ENCODE results near the gene HSP90B1. TPM values are rescaled to one million over a fixed set of nuclear protein-coding genes. Genes with fewer than 3 reads are reported as not detected.

Gene HSP90B1
- total and polyA plus RNA-seq, 9 of the 15 experiments (the other 6 are each of a cell fraction or from before 2014, with no cell fraction given): 196 to 719 (median 557) TPM

DNA sequence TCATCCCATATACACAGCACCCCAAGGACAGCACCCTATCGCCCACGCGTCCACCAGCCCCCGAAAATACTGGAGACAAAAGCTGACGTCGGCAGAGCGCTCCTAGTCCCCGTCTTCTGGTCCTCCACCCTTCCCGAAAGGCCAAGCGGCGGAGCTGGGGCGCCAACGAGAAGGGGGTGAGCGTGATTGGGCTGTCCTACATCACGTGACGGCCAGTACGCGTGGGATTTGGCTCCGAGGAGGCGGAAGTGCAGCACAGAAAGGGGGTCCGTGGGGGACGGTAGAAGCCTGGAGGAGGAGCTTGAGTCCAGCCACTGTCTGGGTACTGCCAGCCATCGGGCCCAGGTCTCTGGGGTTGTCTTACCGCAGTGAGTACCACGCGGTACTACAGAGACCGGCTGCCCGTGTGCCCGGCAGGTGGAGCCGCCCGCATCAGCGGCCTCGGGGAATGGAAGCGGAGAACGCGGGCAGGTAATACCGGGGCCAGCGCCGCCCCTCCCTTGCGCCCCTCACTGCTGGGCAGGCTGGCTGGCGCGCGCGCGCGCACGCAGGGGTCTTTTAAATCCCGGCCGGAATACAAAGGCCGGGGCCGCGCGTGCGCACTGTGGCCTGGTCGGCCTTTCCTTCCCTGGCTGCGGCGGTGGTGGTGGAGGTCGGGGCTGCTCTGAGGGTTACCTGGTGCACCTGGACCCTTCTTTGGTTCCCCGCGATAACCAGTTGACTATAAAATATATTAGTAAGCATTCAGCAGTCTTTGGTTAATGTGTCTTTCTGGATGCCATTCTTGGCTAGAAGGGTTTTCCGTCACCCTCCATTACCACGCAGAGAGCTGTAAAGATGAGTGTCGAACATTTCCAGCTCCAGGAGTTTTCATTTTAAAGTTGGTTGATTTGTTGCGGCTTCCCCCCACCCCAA lies 35.6 kb downstream of the HSP90B1 start, which contains the start of gene TDG (continued):
- TF ChIP-seq ZNF408 (CRISPR knock-in tag; IDR thresholded peaks at IDR 0.05; ENCODE audit: low read depth) (no peak), ZNF766 (CRISPR knock-in tag; conservative IDR thresholded peaks at IDR 0.05) (no peak), HNRNPL (IDR thresholded peaks at IDR 0.05; ENCODE audit: low read depth, low read length) (peak; percentile 83; the same call in 1 of the 2 replicates), HDGF (IDR thresholded peaks at IDR 0.05) (no peak), GABPA (tag; conservative IDR thresholded peaks at IDR 0.05; ENCODE audit: low read depth) (peak; percentile 95), ZNF253 (CRISPR knock-in tag; conservative IDR thresholded peaks at IDR 0.05) (no peak), CEBPG (CRISPR knock-in tag; IDR thresholded peaks at IDR 0.05) (no peak), CEBPG (tag; conservative IDR thresholded peaks at IDR 0.05 in 1 of 2, IDR thresholded peaks at IDR 0.05 in 1 of 2) (no peak), ZNF316 (IDR thresholded peaks at IDR 0.05) (peak; percentile 77), RBM39 (optimal IDR thresholded peaks at IDR 0.05; ENCODE audit: low read depth, low read length) (no peak), MEIS2 (IDR thresholded peaks at IDR 0.05; ENCODE audit: partially characterized antibody) (peak; percentile 63), ZNF197 (CRISPR knock-in tag; IDR thresholded peaks at IDR 0.05; ENCODE audit: low read depth) (no peak)
- TF ChIP-seq, protein P1, sequence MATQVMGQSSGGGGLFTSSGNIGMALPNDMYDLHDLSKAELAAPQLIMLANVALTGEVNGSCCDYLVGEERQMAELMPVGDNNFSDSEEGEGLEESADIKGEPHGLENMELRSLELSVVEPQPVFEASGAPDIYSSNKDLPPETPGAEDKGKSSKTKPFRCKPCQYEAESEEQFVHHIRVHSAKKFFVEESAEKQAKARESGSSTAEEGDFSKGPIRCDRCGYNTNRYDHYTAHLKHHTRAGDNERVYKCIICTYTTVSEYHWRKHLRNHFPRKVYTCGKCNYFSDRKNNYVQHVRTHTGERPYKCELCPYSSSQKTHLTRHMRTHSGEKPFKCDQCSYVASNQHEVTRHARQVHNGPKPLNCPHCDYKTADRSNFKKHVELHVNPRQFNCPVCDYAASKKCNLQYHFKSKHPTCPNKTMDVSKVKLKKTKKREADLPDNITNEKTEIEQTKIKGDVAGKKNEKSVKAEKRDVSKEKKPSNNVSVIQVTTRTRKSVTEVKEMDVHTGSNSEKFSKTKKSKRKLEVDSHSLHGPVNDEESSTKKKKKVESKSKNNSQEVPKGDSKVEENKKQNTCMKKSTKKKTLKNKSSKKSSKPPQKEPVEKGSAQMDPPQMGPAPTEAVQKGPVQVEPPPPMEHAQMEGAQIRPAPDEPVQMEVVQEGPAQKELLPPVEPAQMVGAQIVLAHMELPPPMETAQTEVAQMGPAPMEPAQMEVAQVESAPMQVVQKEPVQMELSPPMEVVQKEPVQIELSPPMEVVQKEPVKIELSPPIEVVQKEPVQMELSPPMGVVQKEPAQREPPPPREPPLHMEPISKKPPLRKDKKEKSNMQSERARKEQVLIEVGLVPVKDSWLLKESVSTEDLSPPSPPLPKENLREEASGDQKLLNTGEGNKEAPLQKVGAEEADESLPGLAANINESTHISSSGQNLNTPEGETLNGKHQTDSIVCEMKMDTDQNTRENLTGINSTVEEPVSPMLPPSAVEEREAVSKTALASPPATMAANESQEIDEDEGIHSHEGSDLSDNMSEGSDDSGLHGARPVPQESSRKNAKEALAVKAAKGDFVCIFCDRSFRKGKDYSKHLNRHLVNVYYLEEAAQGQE (IDR thresholded peaks at IDR 0.05; ENCODE audit: borderline replicate concordance): peak; percentile 93
- TF ChIP-seq, protein P1 (CRISPR knock-in tag; IDR thresholded peaks at IDR 0.05; ENCODE audit: low read depth): no peak
- TF ChIP-seq, protein P2, sequence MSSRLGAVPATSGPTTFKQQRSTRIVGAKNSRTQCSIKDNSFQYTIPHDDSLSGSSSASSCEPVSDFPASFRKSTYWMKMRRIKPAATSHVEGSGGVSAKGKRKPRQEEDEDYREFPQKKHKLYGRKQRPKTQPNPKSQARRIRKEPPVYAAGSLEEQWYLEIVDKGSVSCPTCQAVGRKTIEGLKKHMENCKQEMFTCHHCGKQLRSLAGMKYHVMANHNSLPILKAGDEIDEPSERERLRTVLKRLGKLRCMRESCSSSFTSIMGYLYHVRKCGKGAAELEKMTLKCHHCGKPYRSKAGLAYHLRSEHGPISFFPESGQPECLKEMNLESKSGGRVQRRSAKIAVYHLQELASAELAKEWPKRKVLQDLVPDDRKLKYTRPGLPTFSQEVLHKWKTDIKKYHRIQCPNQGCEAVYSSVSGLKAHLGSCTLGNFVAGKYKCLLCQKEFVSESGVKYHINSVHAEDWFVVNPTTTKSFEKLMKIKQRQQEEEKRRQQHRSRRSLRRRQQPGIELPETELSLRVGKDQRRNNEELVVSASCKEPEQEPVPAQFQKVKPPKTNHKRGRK (tag; IDR thresholded peaks at IDR 0.05): no peak
- TF ChIP-seq, protein P3, sequence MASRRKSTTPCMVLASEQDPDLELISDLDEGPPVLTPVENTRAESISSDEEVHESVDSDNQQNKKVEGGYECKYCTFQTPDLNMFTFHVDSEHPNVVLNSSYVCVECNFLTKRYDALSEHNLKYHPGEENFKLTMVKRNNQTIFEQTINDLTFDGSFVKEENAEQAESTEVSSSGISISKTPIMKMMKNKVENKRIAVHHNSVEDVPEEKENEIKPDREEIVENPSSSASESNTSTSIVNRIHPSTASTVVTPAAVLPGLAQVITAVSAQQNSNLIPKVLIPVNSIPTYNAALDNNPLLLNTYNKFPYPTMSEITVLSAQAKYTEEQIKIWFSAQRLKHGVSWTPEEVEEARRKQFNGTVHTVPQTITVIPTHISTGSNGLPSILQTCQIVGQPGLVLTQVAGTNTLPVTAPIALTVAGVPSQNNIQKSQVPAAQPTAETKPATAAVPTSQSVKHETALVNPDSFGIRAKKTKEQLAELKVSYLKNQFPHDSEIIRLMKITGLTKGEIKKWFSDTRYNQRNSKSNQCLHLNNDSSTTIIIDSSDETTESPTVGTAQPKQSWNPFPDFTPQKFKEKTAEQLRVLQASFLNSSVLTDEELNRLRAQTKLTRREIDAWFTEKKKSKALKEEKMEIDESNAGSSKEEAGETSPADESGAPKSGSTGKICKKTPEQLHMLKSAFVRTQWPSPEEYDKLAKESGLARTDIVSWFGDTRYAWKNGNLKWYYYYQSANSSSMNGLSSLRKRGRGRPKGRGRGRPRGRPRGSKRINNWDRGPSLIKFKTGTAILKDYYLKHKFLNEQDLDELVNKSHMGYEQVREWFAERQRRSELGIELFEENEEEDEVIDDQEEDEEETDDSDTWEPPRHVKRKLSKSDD (conservative IDR thresholded peaks at IDR 0.05; ENCODE audit: low read length): no peak

All from K562 (cell line).